K562 (cell line): ENCODE results near the gene ATAD3C. TPM values are rescaled to one million over a fixed set of nuclear protein-coding genes. Genes with fewer than 3 reads are reported as not detected.

Source experiments
- CUX1 ChIP-seq: fragments of 200-800 bp; sonication (Bioruptor generic); IDR thresholded peaks from 2 replicates; pipeline ENCODE4 v1.6.1; 2016; ENCODE audit warnings: missing genetic modification characterization, missing compliant biosample characterization
- IRF2 ChIP-seq: sonication (generic); formaldehyde crosslinking; IDR thresholded peaks from 2 replicates; pipeline ENCODE4 v1.8.1; 2022; ENCODE audit warnings: mild to moderate bottlenecking, missing genetic modification reagents
- KDM1A ChIP-seq, 2 experiments: fragments of 450-650 bp; IDR thresholded peaks; 2 replicates each; pipeline ENCODE4 v1.6.1; 2016; ENCODE audit warnings: mild to moderate bottlenecking in 2 of 2
- MCM7 ChIP-seq, 2 experiments: fragments of 450-650 bp; IDR thresholded peaks; 2 replicates each; pipeline ENCODE4 v1.6.1; 2016 to 2018
- MTF1 ChIP-seq: fragments of 250-450 bp; sonication (Bioruptor Pico); IDR thresholded peaks from 2 replicates; pipeline ENCODE4 v1.9.0; 2021; ENCODE audit warnings: moderate library complexity, mild to moderate bottlenecking, inconsistent platforms, borderline replicate concordance
- NFXL1 ChIP-seq: fragments of 450-650 bp; formaldehyde crosslinking; IDR thresholded peaks from 2 replicates; pipeline ENCODE4 v1.4.0; 2021; ENCODE audit warnings: mild to moderate bottlenecking
- NR0B1 ChIP-seq: fragments of 450-650 bp; IDR thresholded peaks from one replicate; pipeline ENCODE4 v1.6.1; 2018; ENCODE audit warnings: mild to moderate bottlenecking, moderate library complexity; ENCODE audit not compliant: partially characterized antibody
- NR4A1 ChIP-seq, 2 experiments: fragments of 250-450 bp in 1 of 2; fragments of 450-650 bp in 1 of 2; sonication (Bioruptor Pico) in 1 of 2; IDR thresholded peaks; 2 replicates each; pipeline versions ENCODE4 v1.4.0 to v1.6.1; 2016 to 2020; ENCODE audit warnings: mild to moderate bottlenecking in 2 of 2, missing compliant biosample characterization in 1 of 2, missing genetic modification characterization in 1 of 2, moderate library complexity in 1 of 2
- PPARD ChIP-seq: fragments of 250-450 bp; sonication (Bioruptor Pico); IDR thresholded peaks from 2 replicates; pipeline ENCODE4 v1.8.0; 2022; ENCODE audit warnings: inconsistent platforms, mild to moderate bottlenecking, moderate library complexity
- TOE1 ChIP-seq, 2 experiments: fragments of 450-650 bp in 1 of 2; sonication (generic) in 1 of 2; formaldehyde crosslinking in 1 of 2; IDR thresholded peaks; 2 replicates each; pipeline versions ENCODE4 v1.7.1 to v1.8.0; 2016 to 2022; ENCODE audit warnings: borderline replicate concordance in 2 of 2, mild to moderate bottlenecking in 2 of 2, antibody characterized with exemption in 1 of 2, inconsistent platforms in 1 of 2, low read depth in 1 of 2, missing genetic modification reagents in 1 of 2, moderate library complexity in 1 of 2
- ZBTB2 ChIP-seq: fragments of 450-650 bp; IDR thresholded peaks from 2 replicates; pipeline ENCODE4 v1.6.1; 2016; ENCODE audit warnings: antibody characterized with exemption
- ZBTB33 ChIP-seq: sonication (generic); formaldehyde crosslinking; IDR thresholded peaks from 2 replicates; pipeline ENCODE4 v1.8.1; 2023; ENCODE audit warnings: mild to moderate bottlenecking, missing genetic modification reagents
- ZNF584 ChIP-seq: fragments of 200-800 bp; sonication (Bioruptor generic); IDR thresholded peaks from 2 replicates; pipeline ENCODE4 v1.6.1; 2016; ENCODE audit warnings: low read depth, mild to moderate bottlenecking, missing genetic modification characterization, missing compliant biosample characterization
- ZNF764 ChIP-seq: fragments of 250-450 bp; sonication (Bioruptor Pico); IDR thresholded peaks from 2 replicates; pipeline ENCODE4 v1.4.0; 2020; ENCODE audit warnings: low read depth, mild to moderate bottlenecking, moderate library complexity
- ZSCAN29 ChIP-seq: fragments of 450-650 bp; IDR thresholded peaks from 2 replicates; pipeline ENCODE4 v1.6.1; 2017
- ZZZ3 ChIP-seq: fragments of 450-650 bp; IDR thresholded peaks from 2 replicates; pipeline ENCODE4 v1.6.1; 2016; ENCODE audit warnings: antibody characterized with exemption, mild to moderate bottlenecking, moderate library complexity
- polyA plus RNA-seq, 8 experiments: library from polyadenylated mRNA; depleted of rRNA in 4 of 8; stranded (reverse) in 5 of 8; unstranded in 3 of 8; fragments of >200 nt; fragmentation: Nextera tagmentation in 2 of 8; fragmentation: Illumina TruSeq in 1 of 8; extraction: Ambion mirVana in 2 of 8; extraction: Trizol in 1 of 8; gene quantifications; 2 replicates each; pipeline versions ENCODE4 v1.2.1 to v1.2.3, GENCODE V29; 2011 to 2014; ENCODE audit warnings: inconsistent platforms in 1 of 8, missing spikeins in 1 of 8
- total RNA-seq, 7 experiments: library from RNA; depleted of rRNA in 6 of 7; stranded (reverse); fragments of >200 nt in 6 of 7; fragmentation: Illumina TruSeq in 2 of 7; extraction: Trizol in 2 of 7; gene quantifications; 2 replicates each; pipeline versions ENCODE4 v1.2.1 to v1.2.3, GENCODE V29; 2011 to 2021; ENCODE audit warnings: low replicate concordance in 1 of 7

The ATAD3C gene
- total and polyA plus RNA-seq, 9 of the 15 experiments (the other 6 are each of a cell fraction or from before 2014, with no cell fraction given), result 0.03 to 0.18 TPM; not detected in 7

GRCh38 chr1:1407636-1408318 lies 41.7 kb upstream of the ATAD3C start (continued):
- TF ChIP-seq ZBTB33 (CRISPR knock-in tag), result no peak; the same call in 1 of the 2 replicates
- no peak for TF ChIP-seq ZZZ3
- no peak for TF ChIP-seq ZNF764 (CRISPR knock-in tag)
- no peak for TF ChIP-seq MCM7 (IDR thresholded peaks at IDR 0.05)
- no peak for TF ChIP-seq TOE1 (IDR thresholded peaks at IDR 0.05; ENCODE audit: borderline replicate concordance)
- no peak for TF ChIP-seq TOE1 (CRISPR knock-in tag; IDR thresholded peaks at IDR 0.05; ENCODE audit: borderline replicate concordance, low read depth)
- TF ChIP-seq ZNF584 (CRISPR knock-in tag), result no peak
- no peak for TF ChIP-seq NR0B1
- no peak for TF ChIP-seq NFXL1 (CRISPR knock-in tag)
- TF ChIP-seq MTF1, result no peak
- no peak for TF ChIP-seq CUX1 (CRISPR knock-in tag)
- TF ChIP-seq ZBTB2, result 0 out of 2 replicates have a peak, but pooled peaks have one; percentile 24
- no peak for TF ChIP-seq PPARD (CRISPR knock-in tag)
- no peak for TF ChIP-seq NR4A1 (CRISPR knock-in tag; IDR thresholded peaks at IDR 0.05)
- TF ChIP-seq NR4A1 (tag; IDR thresholded peaks at IDR 0.05), result no peak
- no peak for TF ChIP-seq ZSCAN29
- peak; percentile 46 to 52; a peak in 1 of 4 replicates for TF ChIP-seq KDM1A (IDR thresholded peaks at IDR 0.05)
- no peak for TF ChIP-seq IRF2 (CRISPR knock-in tag)
